ENCODE results near the gene TLCD1. TPM values are rescaled to one million over a fixed set of nuclear protein-coding genes. Genes with fewer than 3 reads are reported as not detected.

The TLCD1 gene
- total and polyA plus RNA-seq, 2 of the 8 experiments (the other 6 are each of a cell fraction or from before 2014, with no cell fraction given), result 40.7 to 128 TPM

GRCh38 chr17:28758411-28759121 lies 32.5 kb upstream of the TLCD1 start:
- Histone ChIP-seq H4K8ac (ENCODE audit: extremely low read depth, insufficient read depth, low read length) (peak overlapping the region; percentile 59; the same call in 1 of the 2 replicates), H3K4me2 (ENCODE audit: insufficient read depth in 1 of 2, low read depth in 2 of 2, low read length in 2 of 2) (no peak overlapping the region), H3K4me3 (ENCODE audit: extremely low read depth in 1 of 4, insufficient read depth in 2 of 4, low read depth in 3 of 4, low read length in 4 of 4) (no peak overlapping the region), H3K9me3 (ENCODE audit: insufficient read depth in 2 of 2, low read depth in 1 of 2, low read length in 1 of 2) (no peaks in the 10 kb centered on the region), H3K9ac (replicated peaks in 1 of 4; ENCODE audit: extremely low read depth in 1 of 4, low read depth in 3 of 4, low read length in 3 of 4) (no peak overlapping the region), H2BK15ac (ENCODE audit: low read length) (peak overlapping the region; percentile 77; the same call in 1 of the 2 replicates), H3K23me2 (ENCODE audit: low read depth, low read length) (no peaks in the 10 kb centered on the region), H3K4me1 (replicated peaks in 1 of 4; ENCODE audit: control insufficient read depth in 3 of 4, insufficient read depth in 4 of 4, low read length in 3 of 4) (peaks cover 9 to 25% (median 17%) of the 10 kb centered on the region in 4 experiments), H4K5ac (ENCODE audit: insufficient read length, low read depth, low read length) (no peak overlapping the region), H3K4ac (replicated peaks; ENCODE audit: insufficient read length, low read depth, low read length) (peak overlapping the region; percentile 44), H3K23ac (ENCODE audit: insufficient read length) (no peak overlapping the region), H3K56ac (replicated peaks; ENCODE audit: insufficient read length, low read depth, low read length) (no peak overlapping the region), H2AK5ac (ENCODE audit: low read depth, low read length) (peak overlapping the region; percentile 30; the same call in 1 of the 2 replicates), H3K27me3 (replicated peaks in 1 of 4; ENCODE audit: control insufficient read depth in 3 of 4, extremely low read depth in 1 of 4, insufficient read depth in 3 of 4, low read length in 3 of 4) (no peaks in the 10 kb centered on the region), H3K27ac (ENCODE audit: low read depth, low read length) (no peak overlapping the region), H2AFZ (ENCODE audit: low read length) (no peak overlapping the region), H3K18ac (ENCODE audit: extremely low read depth, low read length) (peak overlapping the region; percentile 55; the same call in 1 of the 2 replicates), H4K20me1 (replicated peaks in 1 of 2; ENCODE audit: control insufficient read depth in 1 of 2, insufficient read depth in 2 of 2, low read length in 2 of 2) (peaks cover 0 to 4% of the 10 kb centered on the region in 2 experiments), H3K79me2 (ENCODE audit: control insufficient read depth in 1 of 2, insufficient read depth in 2 of 2, low read length in 2 of 2) (peaks cover 0 to 10% of the 10 kb centered on the region in 2 experiments; a peak in 1 of 4 replicates), H3K79me1 (ENCODE audit: low read depth, low read length) (no peaks in the 10 kb centered on the region; the same call in 1 of the 2 replicates), H4K91ac (replicated peaks; ENCODE audit: insufficient read length, low read length) (peak overlapping the region; percentile 93), H2BK20ac (ENCODE audit: low read length) (peak overlapping the region; percentile 84; the same call in 1 of the 2 replicates), H2BK12ac (ENCODE audit: low read depth, low read length) (peak overlapping the region; percentile 93; the same call in 1 of the 2 replicates), H3K14ac (ENCODE audit: insufficient read length) (no peak overlapping the region), H3K36me3 (ENCODE audit: control insufficient read depth in 2 of 4, insufficient read depth in 4 of 4, low read length in 3 of 4) (peaks cover 17 to 26% (median 22%) of the 10 kb centered on the region in 4 experiments), H2BK5ac (ENCODE audit: low read depth, low read length) (peak overlapping the region; percentile 96; the same call in 1 of the 2 replicates), H2BK120ac (replicated peaks; ENCODE audit: low read depth, low read length) (no peak overlapping the region)
- no peak for DNase-seq (ENCODE audit: low read depth in 1 of 2, low spot score in 2 of 2)
- WGBS, 2 experiments (ENCODE audit: extremely low coverage in 1 of 2, insufficient coverage in 1 of 2, insufficient read length in 1 of 2, insufficient replicate concordance in 2 of 2, low coverage in 1 of 2, low lambda C conversion rate in 2 of 2, missing lambda C conversion rate in 1 of 2), result 92% methylated on average over 32 of the region's 32 CpGs; no CpG with 5 or more reads in 1 of the 2 experiments
- CTCF ChIA-PET (ENCODE audit: partially characterized antibody), result interaction anchor here (2.4 kb wide), 1 partner anchor 32 kb away, joined by 9 read pairs; the partner anchor contains the start of gene TLCD1
- POLR2A ChIA-PET (ENCODE audit: partially characterized antibody), result interaction anchor here (1.3 to 9.7 kb wide), 5 partner anchors 9 to 84 kb away, joined by 4 to 134 read pairs (median 6); partner anchors contain the start of genes FAM222B, TLCD1 and TRAF4
- no peak for TF ChIP-seq NANOG (IDR thresholded peaks at IDR 0.05; ENCODE audit: insufficient read depth, low read depth, low read length, poor library complexity, severe bottlenecking)
- no peak for TF ChIP-seq HDAC2 (IDR thresholded peaks at IDR 0.05; ENCODE audit: borderline replicate concordance in 1 of 2, low read depth in 2 of 2, low read length in 2 of 2)
- no peak for TF ChIP-seq PHF8 (conservative IDR thresholded peaks at IDR 0.05; ENCODE audit: low read depth, low read length)
- no peak for TF ChIP-seq KDM4A (IDR thresholded peaks at IDR 0.05; ENCODE audit: low read depth, low read length, severe bottlenecking)
- no peak for TF ChIP-seq JUN (IDR thresholded peaks at IDR 0.05; ENCODE audit: low read depth, low read length)
- FAIRE-seq, result no peak
